ENCODE measurements around the gene BLTP2.
"Not testable (repeated sequence)": the region's sequence is repeated elsewhere in the genome, so short reads cannot be mapped to it uniquely, and the experiment has no call there.

DNA sequence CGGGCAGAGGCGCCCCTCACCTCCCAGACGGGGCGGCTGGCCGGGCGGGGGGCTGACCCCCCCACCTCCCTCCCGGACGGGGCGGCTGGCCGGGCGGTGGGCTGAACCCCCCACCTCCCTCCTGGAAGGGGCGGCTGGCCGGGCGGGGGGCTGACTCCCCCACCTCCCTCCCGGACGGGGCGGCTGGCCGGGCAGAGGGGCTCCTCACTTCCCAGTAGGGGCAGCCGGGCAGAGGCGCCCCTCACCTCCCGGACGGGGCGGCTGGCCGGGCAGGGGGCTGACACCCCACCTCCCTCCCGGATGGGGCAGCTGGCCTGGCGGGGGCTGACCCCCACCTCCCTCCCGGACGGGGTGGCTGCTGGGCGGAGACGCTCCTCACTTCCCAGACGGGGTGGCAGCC, 40.9 kb downstream of the BLTP2 start:
- TF ChIP-seq, protein P1, sequence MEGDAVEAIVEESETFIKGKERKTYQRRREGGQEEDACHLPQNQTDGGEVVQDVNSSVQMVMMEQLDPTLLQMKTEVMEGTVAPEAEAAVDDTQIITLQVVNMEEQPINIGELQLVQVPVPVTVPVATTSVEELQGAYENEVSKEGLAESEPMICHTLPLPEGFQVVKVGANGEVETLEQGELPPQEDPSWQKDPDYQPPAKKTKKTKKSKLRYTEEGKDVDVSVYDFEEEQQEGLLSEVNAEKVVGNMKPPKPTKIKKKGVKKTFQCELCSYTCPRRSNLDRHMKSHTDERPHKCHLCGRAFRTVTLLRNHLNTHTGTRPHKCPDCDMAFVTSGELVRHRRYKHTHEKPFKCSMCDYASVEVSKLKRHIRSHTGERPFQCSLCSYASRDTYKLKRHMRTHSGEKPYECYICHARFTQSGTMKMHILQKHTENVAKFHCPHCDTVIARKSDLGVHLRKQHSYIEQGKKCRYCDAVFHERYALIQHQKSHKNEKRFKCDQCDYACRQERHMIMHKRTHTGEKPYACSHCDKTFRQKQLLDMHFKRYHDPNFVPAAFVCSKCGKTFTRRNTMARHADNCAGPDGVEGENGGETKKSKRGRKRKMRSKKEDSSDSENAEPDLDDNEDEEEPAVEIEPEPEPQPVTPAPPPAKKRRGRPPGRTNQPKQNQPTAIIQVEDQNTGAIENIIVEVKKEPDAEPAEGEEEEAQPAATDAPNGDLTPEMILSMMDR (conservative IDR thresholded peaks at IDR 0.05): not testable (repeated sequence)
- not testable (repeated sequence) for TF ChIP-seq ZFX (IDR thresholded peaks at IDR 0.05)
